ENCODE data around the gene SLC44A5.
A peak's percentile ranks its signal among the peaks of the same experiment; 100 is the strongest.

SLC44A5 gene

DNA sequence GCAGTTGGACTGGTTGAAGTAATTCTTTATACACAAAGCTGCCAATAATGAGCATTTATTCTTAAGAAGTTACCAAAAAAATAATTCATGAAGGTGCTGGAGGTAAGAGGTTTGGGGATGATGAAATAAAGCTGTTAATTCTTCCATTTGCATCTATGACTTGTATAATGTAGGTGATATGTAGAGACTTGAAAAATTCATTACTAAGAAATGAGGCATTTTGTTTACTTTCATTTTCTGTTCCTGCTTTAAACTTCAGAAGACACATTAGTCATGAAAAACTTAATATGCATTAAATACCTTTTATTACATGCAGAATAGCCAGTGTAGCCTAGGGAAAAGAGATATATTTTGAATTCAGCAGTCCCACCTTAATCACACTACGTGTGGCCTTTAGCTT, 214.2 kb downstream of the SLC44A5 start:
- Histone ChIP-seq H3K9me2 (replicated peaks; ENCODE audit: low read depth, low read length) (0 out of 2 replicates have a peak, but pooled peaks cover 3% of the 10 kb centered on the region), H3K4me3 (ENCODE audit: low read length, poor library complexity, severe bottlenecking) (no peak overlapping the region), H3K4me2 (ENCODE audit: low read depth, low read length, poor library complexity, severe bottlenecking) (peak overlapping the region; percentile 29), H4K20me1 (ENCODE audit: insufficient read depth, low read length, poor library complexity, severe bottlenecking) (no peaks in the 10 kb centered on the region), H3K79me2 (ENCODE audit: insufficient read depth, low read length) (no peaks in the 10 kb centered on the region), H2AFZ (ENCODE audit: low read length) (peak overlapping the region; percentile 21; the same call in 1 of the 2 replicates), H3K9ac (ENCODE audit: low read depth, low read length, poor library complexity, severe bottlenecking) (no peak overlapping the region), H3K27me3 (ENCODE audit: insufficient read depth, low read length, poor library complexity, severe bottlenecking) (no peaks in the 10 kb centered on the region), H3K9me3 (ENCODE audit: insufficient read depth, low read depth, low read length) (no peaks in the 10 kb centered on the region), H3F3A (ENCODE audit: low read depth) (no peaks in the 10 kb centered on the region), H3K36me3 (ENCODE audit: insufficient read depth, low read length) (no peaks in the 10 kb centered on the region), H3K4me1 (ENCODE audit: insufficient read depth, low read length, poor library complexity, severe bottlenecking) (no peaks in the 10 kb centered on the region)
- no peak for TF ChIP-seq CTCF (conservative IDR thresholded peaks at IDR 0.05; ENCODE audit: low read length)
- no peak for TF ChIP-seq EZH2phosphoT487 (IDR thresholded peaks at IDR 0.05; ENCODE audit: borderline replicate concordance)

DNA sequence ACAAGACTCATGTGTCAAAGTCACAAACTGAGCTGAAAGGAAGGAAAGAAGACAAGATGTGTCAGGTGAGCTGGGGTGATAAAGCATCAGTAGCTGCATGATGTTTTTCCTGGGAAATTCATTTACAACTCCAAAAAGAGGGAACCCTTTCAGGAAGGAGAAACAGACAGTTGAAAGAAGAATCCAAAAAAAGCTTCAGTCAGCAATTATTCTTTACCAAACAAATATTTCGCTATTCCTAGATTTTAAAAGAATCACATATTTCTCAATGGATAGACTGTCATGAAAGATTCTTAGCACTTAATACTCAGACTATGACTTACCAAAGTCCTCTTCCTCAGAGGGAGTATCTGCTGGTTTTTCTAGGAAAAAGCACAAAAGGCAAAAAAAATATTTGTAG, 214.7 kb downstream of the SLC44A5 start:
- H3K36me3 ChIP-seq (ENCODE audit: insufficient read depth, low read length): no peaks in the 10 kb centered on the region
- TF ChIP-seq CTCF (conservative IDR thresholded peaks at IDR 0.05; ENCODE audit: low read length) (no peak), EZH2phosphoT487 (IDR thresholded peaks at IDR 0.05; ENCODE audit: borderline replicate concordance) (no peak)

DNA sequence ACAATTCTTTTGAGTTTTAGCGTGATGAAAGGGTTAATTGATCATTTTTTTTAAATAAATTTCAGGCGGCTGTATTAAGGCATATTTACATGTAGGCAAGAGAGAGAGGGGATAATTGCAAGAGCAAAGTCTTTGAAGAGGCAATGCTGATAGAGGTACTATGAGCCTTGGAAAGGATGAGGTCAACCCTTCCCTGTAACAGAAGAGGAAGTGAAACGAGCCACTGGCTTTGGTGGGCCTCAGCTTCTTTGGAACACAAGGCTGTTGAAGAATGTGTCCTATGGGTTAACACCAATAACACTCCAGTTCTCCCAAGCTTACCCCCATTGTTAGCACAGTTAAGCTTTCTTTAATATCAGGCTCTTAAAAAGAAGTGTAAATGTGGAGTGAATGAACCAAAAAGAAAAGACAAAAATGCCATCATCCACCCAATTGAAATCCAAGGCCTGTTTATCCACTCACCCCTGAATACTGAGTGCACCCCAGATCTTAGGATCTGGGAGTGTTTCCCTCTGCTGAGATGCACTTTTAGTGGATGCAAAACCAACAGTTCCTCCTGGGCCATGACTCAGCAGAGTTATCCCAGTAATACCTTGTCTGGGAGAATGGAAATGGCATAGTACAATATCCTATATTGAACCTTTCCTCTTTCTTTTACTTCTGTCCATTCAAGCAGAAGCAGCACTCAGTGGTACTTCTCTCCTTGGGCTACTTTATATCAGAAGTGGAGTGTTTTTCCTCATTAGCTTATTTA, 216.4 kb downstream of the SLC44A5 start:
- no peaks in the 10 kb centered on the region for H3K79me2 ChIP-seq (ENCODE audit: insufficient read depth, low read length)
- no peaks in the 10 kb centered on the region for H3K36me3 ChIP-seq (ENCODE audit: insufficient read depth, low read length)
- H3K4me1 ChIP-seq (ENCODE audit: insufficient read depth, low read length, poor library complexity, severe bottlenecking): no peaks in the 10 kb centered on the region
- no peaks in the 10 kb centered on the region for H4K20me1 ChIP-seq (ENCODE audit: insufficient read depth, low read length, poor library complexity, severe bottlenecking)
- no peak overlapping the region for H3K4me2 ChIP-seq (ENCODE audit: low read depth, low read length, poor library complexity, severe bottlenecking)
- no peaks in the 10 kb centered on the region for H3F3A ChIP-seq (ENCODE audit: low read depth)
- TF ChIP-seq EZH2phosphoT487 (IDR thresholded peaks at IDR 0.05; ENCODE audit: borderline replicate concordance) (no peak), CTCF (conservative IDR thresholded peaks at IDR 0.05; ENCODE audit: low read length) (no peak)
- H3K9me2 ChIP-seq (replicated peaks; ENCODE audit: low read depth, low read length): 0 out of 2 replicates have a peak, but pooled peaks cover 3% of the 10 kb centered on the region
- no peaks in the 10 kb centered on the region for H3K27me3 ChIP-seq (ENCODE audit: insufficient read depth, low read length, poor library complexity, severe bottlenecking)
- no peak overlapping the region for H2AFZ ChIP-seq (ENCODE audit: low read length)
- H3K9me3 ChIP-seq (ENCODE audit: insufficient read depth, low read depth, low read length): no peaks in the 10 kb centered on the region
- no peak overlapping the region for H3K9ac ChIP-seq (ENCODE audit: low read depth, low read length, poor library complexity, severe bottlenecking)
- H3K4me3 ChIP-seq (ENCODE audit: low read length, poor library complexity, severe bottlenecking): no peak overlapping the region

More for the DNA sequence above, 214.7 kb downstream of the SLC44A5 start:
- Histone ChIP-seq H3F3A (ENCODE audit: low read depth) (no peaks in the 10 kb centered on the region), H3K4me3 (ENCODE audit: low read length, poor library complexity, severe bottlenecking) (no peak overlapping the region), H3K9me2 (replicated peaks; ENCODE audit: low read depth, low read length) (0 out of 2 replicates have a peak, but pooled peaks cover 3% of the 10 kb centered on the region), H2AFZ (ENCODE audit: low read length) (no peak overlapping the region), H3K79me2 (ENCODE audit: insufficient read depth, low read length) (no peaks in the 10 kb centered on the region), H3K9ac (ENCODE audit: low read depth, low read length, poor library complexity, severe bottlenecking) (no peak overlapping the region), H4K20me1 (ENCODE audit: insufficient read depth, low read length, poor library complexity, severe bottlenecking) (no peaks in the 10 kb centered on the region), H3K4me1 (ENCODE audit: insufficient read depth, low read length, poor library complexity, severe bottlenecking) (no peaks in the 10 kb centered on the region), H3K4me2 (ENCODE audit: low read depth, low read length, poor library complexity, severe bottlenecking) (no peak overlapping the region), H3K9me3 (ENCODE audit: insufficient read depth, low read depth, low read length) (no peaks in the 10 kb centered on the region), H3K27me3 (ENCODE audit: insufficient read depth, low read length, poor library complexity, severe bottlenecking) (no peaks in the 10 kb centered on the region)
